ENCODE measurements around the gene TMED1.

- no peak for TF ChIP-seq POLR2A (IDR thresholded peaks at IDR 0.05)
- no peak for TF ChIP-seq CTCF (IDR thresholded peaks at IDR 0.05)
Observed at GRCh38 chr19:10788146-10788545, 47.9 kb downstream of the TMED1 start.

All from lower leg skin (tissue), 3 donors.